GM12891 (cell line): ENCODE measurements around the gene KPNA3.

Experiments used
- POLR2A ChIP-seq: IDR thresholded peaks from 2 replicates; pipeline ENCODE4 v1.6.1; 2011; ENCODE audit warnings: low read depth, low read length, control low read depth
- POLR2AphosphoS5 ChIP-seq: IDR thresholded peaks from 2 replicates; pipeline ENCODE4 v1.6.1; 2011; ENCODE audit warnings: low read depth, low read length, control low read depth
- POU2F2 ChIP-seq: IDR thresholded peaks from 2 replicates; pipeline ENCODE4 v1.6.1; 2011; ENCODE audit warnings: low read depth, mild to moderate bottlenecking, control low read depth, low read length, moderate library complexity

GRCh38 chr13:49792550-49793324 lies at the start of gene KPNA3:
- no peak for TF ChIP-seq POLR2A
- 0 out of 2 replicates have a peak, but pooled peaks have one; percentile 45 for TF ChIP-seq POLR2AphosphoS5
- TF ChIP-seq POU2F2, result no peak; the same call in 1 of the 2 replicates
